Measurements from ENCODE around the gene AMDHD1.

GRCh38 chr12:96000858-96001257, 57.7 kb downstream of the AMDHD1 start:
- no peak for TF ChIP-seq CTCF (IDR thresholded peaks at IDR 0.05)
- no peak for TF ChIP-seq POLR2A (IDR thresholded peaks at IDR 0.05)
- no peak for TF ChIP-seq POLR2AphosphoS5 (IDR thresholded peaks at IDR 0.05)
- TF ChIP-seq EP300 (IDR thresholded peaks at IDR 0.05; ENCODE audit: low read depth), result no peak

All from transverse colon (tissue), 4 donors.